Measurements from ENCODE around the gene ZSCAN21.
A peak's percentile ranks its signal among the peaks of the same experiment; 100 is the strongest.
"Not testable (repeated sequence)": the region's sequence is repeated elsewhere in the genome, so short reads cannot be mapped to it uniquely, and the experiment has no call there.

The ZSCAN21 gene

GRCh38 chr7:100012385-100013327 is 36.9 kb upstream of the ZSCAN21 start:
- H3K9me3 ChIP-seq (ENCODE audit: control insufficient read depth, insufficient read depth, low read depth, low read length); H3K4me3 ChIP-seq (ENCODE audit: low read depth, low read length): not testable (repeated sequence)

GRCh38 chr7:100013328-100013676 is 36.3 kb upstream of the ZSCAN21 start:
- POLR2A ChIA-PET, result interaction anchor here (0.5 kb wide), 1 partner anchor 19 kb away, joined by 3 read pairs; no protein-coding TSS in a partner anchor
- Histone ChIP-seq H3K9me3 (ENCODE audit: control insufficient read depth, insufficient read depth, low read depth, low read length) (no peaks in the 10 kb centered on the region), H3K27ac (ENCODE audit: extremely low read depth, low read depth, low read length) (no peak overlapping the region), H3K4me1 (ENCODE audit: control insufficient read depth, insufficient read depth, low read length) (peaks cover 7% of the 10 kb centered on the region; the same call in 1 of the 2 replicates), H3K36me3 (ENCODE audit: control insufficient read depth in 2 of 2, insufficient read depth in 1 of 2, low read length in 2 of 2) (peaks cover 0 to 3% of the 10 kb centered on the region in 2 experiments; a peak in 1 of 3 replicates), H3K4me3 (ENCODE audit: low read depth, low read length) (no peak overlapping the region)
- CTCF ChIA-PET, result interaction anchor here (0.5 kb wide), 1 partner anchor 350 kb away, joined by 5 read pairs; no protein-coding TSS in a partner anchor
- TF ChIP-seq ZNF404 (tag by site-specific recombination; IDR thresholded peaks at IDR 0.05) (no peak), ZNF501 (tag by site-specific recombination; IDR thresholded peaks at IDR 0.05) (no peak), ZNF513 (tag by site-specific recombination; IDR thresholded peaks at IDR 0.05) (0 out of 2 replicates have a peak, but pooled peaks have one; percentile 37), PBX3 (CRISPR knock-in tag; IDR thresholded peaks at IDR 0.05) (no peak), PRDM1 (tag by site-specific recombination; IDR thresholded peaks at IDR 0.05) (no peak)

More at GRCh38 chr7:100012385-100013327, 36.9 kb upstream of the ZSCAN21 start:
- not testable (repeated sequence) for H3K4me1 ChIP-seq (ENCODE audit: control insufficient read depth, insufficient read depth, low read length); H3K36me3 ChIP-seq (ENCODE audit: control insufficient read depth in 2 of 2, insufficient read depth in 1 of 2, low read length in 2 of 2); H3K27ac ChIP-seq (ENCODE audit: extremely low read depth, low read depth, low read length)
- POLR2A ChIA-PET, result interaction anchor here (0.5 kb wide), 2 partner anchors 18 to 1133 kb away, joined by 3 read pairs; no protein-coding TSS in a partner anchor
- CTCF ChIA-PET, result interaction anchor here (0.5 to 0.8 kb wide), 3 partner anchors 25 to 351 kb away, joined by 3 to 5 read pairs (median 5); no protein-coding TSS in a partner anchor
- TF ChIP-seq PRDM4 (tag by site-specific recombination; IDR thresholded peaks at IDR 0.05) (peak; percentile 97), BCL6B (tag by site-specific recombination; IDR thresholded peaks at IDR 0.05) (peak; percentile 84), YY2 (tag by site-specific recombination; IDR thresholded peaks at IDR 0.05) (peak; percentile 34; the same call in 1 of the 2 replicates), ZNF169 (tag by site-specific recombination; IDR thresholded peaks at IDR 0.05) (peak; percentile 67; the same call in 1 of the 2 replicates)
